K562 (cell line): ENCODE results near the gene STEAP1B.

Source experiments
- TAF1 ChIP-seq: IDR thresholded peaks from 2 replicates; pipeline ENCODE4 v1.6.1; 2011; ENCODE audit warnings: mild to moderate bottlenecking, low read length, moderate library complexity; ENCODE audit not compliant: insufficient read depth, control insufficient read depth, severe bottlenecking; ENCODE audit errors: extremely low read depth
- TF ChIP-seq, protein P1 (sequence below), 3 experiments: IDR thresholded peaks in 2 of 3; conservative IDR thresholded peaks in 1 of 3; 2 replicates each; pipeline ENCODE4 v1.5.1; 2011 to 2012; ENCODE audit warnings: low read length in 3 of 3, mild to moderate bottlenecking in 3 of 3, control low read depth in 2 of 3, improper control_type of control experiment in 1 of 3, inconsistent platforms in 1 of 3, low read depth in 1 of 3, mixed read lengths in 1 of 3, moderate library complexity in 1 of 3; ENCODE audit not compliant: insufficient read depth in 2 of 3

DNA sequence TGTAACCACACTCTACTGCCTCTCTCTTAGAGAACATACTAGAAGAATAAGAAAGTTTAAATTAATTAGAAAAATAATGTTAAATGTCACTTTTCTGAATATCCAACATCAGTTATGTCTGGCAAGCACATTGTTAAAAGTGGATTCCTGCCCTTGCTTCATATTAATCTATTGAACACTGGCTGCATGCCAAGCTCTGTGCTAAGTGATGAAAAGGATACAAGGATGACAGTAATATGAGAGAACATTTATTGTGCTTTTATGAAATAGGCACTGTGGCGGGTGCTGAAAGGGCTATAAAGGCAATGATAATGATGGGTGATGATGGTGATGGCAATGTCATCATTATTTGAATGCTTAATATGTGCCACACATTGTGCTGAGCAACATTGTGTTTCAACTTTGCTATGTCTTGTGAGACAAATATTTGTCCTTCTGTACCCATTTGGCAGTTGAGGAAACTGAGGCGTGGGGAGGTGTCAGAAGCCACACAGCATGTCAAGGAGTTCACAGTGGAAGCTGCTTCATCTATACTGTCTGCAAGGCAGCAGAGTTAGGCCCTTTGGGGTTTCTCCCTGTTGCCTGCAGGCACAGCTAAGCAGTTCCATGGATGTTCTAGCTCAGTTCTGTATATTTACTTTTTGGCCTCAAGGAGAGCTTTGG lies 78.9 kb downstream of the STEAP1B start:
- TF ChIP-seq, protein P1, sequence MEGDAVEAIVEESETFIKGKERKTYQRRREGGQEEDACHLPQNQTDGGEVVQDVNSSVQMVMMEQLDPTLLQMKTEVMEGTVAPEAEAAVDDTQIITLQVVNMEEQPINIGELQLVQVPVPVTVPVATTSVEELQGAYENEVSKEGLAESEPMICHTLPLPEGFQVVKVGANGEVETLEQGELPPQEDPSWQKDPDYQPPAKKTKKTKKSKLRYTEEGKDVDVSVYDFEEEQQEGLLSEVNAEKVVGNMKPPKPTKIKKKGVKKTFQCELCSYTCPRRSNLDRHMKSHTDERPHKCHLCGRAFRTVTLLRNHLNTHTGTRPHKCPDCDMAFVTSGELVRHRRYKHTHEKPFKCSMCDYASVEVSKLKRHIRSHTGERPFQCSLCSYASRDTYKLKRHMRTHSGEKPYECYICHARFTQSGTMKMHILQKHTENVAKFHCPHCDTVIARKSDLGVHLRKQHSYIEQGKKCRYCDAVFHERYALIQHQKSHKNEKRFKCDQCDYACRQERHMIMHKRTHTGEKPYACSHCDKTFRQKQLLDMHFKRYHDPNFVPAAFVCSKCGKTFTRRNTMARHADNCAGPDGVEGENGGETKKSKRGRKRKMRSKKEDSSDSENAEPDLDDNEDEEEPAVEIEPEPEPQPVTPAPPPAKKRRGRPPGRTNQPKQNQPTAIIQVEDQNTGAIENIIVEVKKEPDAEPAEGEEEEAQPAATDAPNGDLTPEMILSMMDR (IDR thresholded peaks at IDR 0.05 in 2 of 3, conservative IDR thresholded peaks at IDR 0.05 in 1 of 3; ENCODE audit: insufficient read depth in 2 of 3, low read depth in 1 of 3, low read length in 3 of 3): no peak
- TF ChIP-seq TAF1: no peak
